ENCODE results near the gene SMIM10L2A.

- TF ChIP-seq POLR2A (IDR thresholded peaks at IDR 0.05) (no peak), CTCF (IDR thresholded peaks at IDR 0.05) (no peak)
These were observed 9.9 kb upstream of the SMIM10L2A start for GRCh38 chrX:135411893-135412292.
